Esophagus muscularis mucosa (tissue), 4 donors: ENCODE measurements around the gene SYTL2. TPM values are rescaled to one million over a fixed set of nuclear protein-coding genes. Genes with fewer than 3 reads are reported as not detected.
"Not testable (repeated sequence)": the region's sequence is repeated elsewhere in the genome, so short reads cannot be mapped to it uniquely, and the experiment has no call there.

Source experiments
- DNase-seq: peaks from one replicate; pipeline ENCODE4 v3.0.0-alpha.2; 2017; ENCODE audit errors: extremely low spot score
- H3K27ac ChIP-seq, 4 donors: fragments of 200-600 bp; sonication (generic); replicated peaks in 1 of 4; 1 replicate in 3 of 4; 2 replicates in 1 of 4; pipeline ENCODE4 v1.5.1; 2016 to 2019; ENCODE audit warnings: mild to moderate bottlenecking in 1 of 4
- H3K27me3 ChIP-seq, 4 donors: fragments of 200-600 bp; sonication (generic); one replicate each; pipeline versions ENCODE4 v1.5.1 to v1.6.0; 2016 to 2019
- H3K36me3 ChIP-seq, 4 donors: fragments of 200-600 bp; sonication (generic); one replicate each; pipeline ENCODE4 v1.5.1; 2016 to 2019
- H3K4me1 ChIP-seq, 4 donors: fragments of 200-600 bp; sonication (generic); one replicate each; pipeline ENCODE4 v1.5.1; 2016 to 2019
- H3K4me3 ChIP-seq, 4 donors: fragments of 200-600 bp; sonication (generic); 1 replicate in 2 of 4; 2 replicates in 2 of 4; pipeline ENCODE4 v1.5.1; 2016 to 2019; ENCODE audit warnings: mild to moderate bottlenecking in 4 of 4, moderate library complexity in 1 of 4
- H3K9me3 ChIP-seq, 4 donors: fragments of 200-600 bp; sonication (generic); 1 replicate in 3 of 4; 2 replicates in 1 of 4; pipeline ENCODE4 v1.5.1; 2016 to 2019
- EP300 ChIP-seq: sonication (generic); formaldehyde crosslinking; IDR thresholded peaks from one replicate; pipeline ENCODE4 v1.6.1; 2017; ENCODE audit warnings: antibody characterized with exemption
- POLR2A ChIP-seq: fragments of 450-650 bp; IDR thresholded peaks from one replicate; pipeline ENCODE4 v1.6.1; 2017; ENCODE audit warnings: antibody characterized with exemption, moderate library complexity, mild to moderate bottlenecking, low read depth
- POLR2AphosphoS5 ChIP-seq, 2 donors: sonication (generic); formaldehyde crosslinking; IDR thresholded peaks; one replicate each; pipeline ENCODE4 v1.6.1; 2017; ENCODE audit warnings: antibody characterized with exemption in 2 of 2
- WGBS: methylation state at CpG from one replicate; pipeline ENCODE4 v1.1.5; 2018; 5-methylcytosine and 5-hydroxymethylcytosine counted together
- intact Hi-C: fragments of 100-400 bp; cut with DNase I; formaldehyde crosslinking; loops from one replicate; pipeline ENCODE4 v1.15.1; 2023
- total RNA-seq, 4 donors: library from RNA; depleted of rRNA; stranded (reverse); fragments of >200 nt; gene quantifications; one replicate each; pipeline versions ENCODE4 v1.1.0 to v1.2.1, GENCODE V29; 2016
- TF ChIP-seq, protein P1 (sequence below), 3 experiments: fragments of 200-600 bp in 2 of 3; fragments of 450-650 bp in 1 of 3; sonication (generic) in 2 of 3; IDR thresholded peaks; one replicate each; pipeline ENCODE4 v1.5.1; 2017 to 2019; ENCODE audit warnings: antibody characterized with exemption in 3 of 3, mild to moderate bottlenecking in 2 of 3, moderate library complexity in 1 of 3

Gene SYTL2
- total RNA-seq, 4 donors from 2014 or later: 7.1 to 10.4 (median 8.8) TPM

DNA sequence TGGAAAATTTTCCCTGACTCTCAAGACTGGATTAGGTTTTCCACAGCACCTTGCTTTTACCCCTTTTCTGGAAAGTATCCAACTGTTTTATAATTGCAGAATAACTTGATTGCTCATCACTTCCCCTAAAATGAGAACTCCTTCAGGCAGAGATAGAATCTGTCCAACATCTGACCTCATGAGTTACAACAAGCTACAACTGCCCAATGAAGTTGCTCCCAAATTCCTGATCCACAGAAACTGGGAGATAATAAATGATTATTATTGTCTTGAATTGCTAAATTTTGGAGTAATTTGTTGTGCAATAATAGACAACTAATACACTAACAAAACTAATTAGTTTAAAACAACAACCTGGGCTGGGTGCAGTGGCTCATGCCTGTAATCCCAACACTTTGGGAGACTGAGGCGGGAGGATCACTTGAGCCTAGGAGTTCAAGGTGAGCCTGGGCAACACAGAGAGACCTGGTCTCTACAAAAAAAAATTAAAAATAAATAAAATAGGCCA lies 34.2 kb upstream of the SYTL2 start:
- no peaks in the 10 kb centered on the region for H3K4me1 ChIP-seq
- no peaks in the 10 kb centered on the region for H3K27me3 ChIP-seq
- TF ChIP-seq POLR2AphosphoS5 (IDR thresholded peaks at IDR 0.05) (no peak), POLR2A (no peak), EP300 (no peak)
- TF ChIP-seq, protein P1, sequence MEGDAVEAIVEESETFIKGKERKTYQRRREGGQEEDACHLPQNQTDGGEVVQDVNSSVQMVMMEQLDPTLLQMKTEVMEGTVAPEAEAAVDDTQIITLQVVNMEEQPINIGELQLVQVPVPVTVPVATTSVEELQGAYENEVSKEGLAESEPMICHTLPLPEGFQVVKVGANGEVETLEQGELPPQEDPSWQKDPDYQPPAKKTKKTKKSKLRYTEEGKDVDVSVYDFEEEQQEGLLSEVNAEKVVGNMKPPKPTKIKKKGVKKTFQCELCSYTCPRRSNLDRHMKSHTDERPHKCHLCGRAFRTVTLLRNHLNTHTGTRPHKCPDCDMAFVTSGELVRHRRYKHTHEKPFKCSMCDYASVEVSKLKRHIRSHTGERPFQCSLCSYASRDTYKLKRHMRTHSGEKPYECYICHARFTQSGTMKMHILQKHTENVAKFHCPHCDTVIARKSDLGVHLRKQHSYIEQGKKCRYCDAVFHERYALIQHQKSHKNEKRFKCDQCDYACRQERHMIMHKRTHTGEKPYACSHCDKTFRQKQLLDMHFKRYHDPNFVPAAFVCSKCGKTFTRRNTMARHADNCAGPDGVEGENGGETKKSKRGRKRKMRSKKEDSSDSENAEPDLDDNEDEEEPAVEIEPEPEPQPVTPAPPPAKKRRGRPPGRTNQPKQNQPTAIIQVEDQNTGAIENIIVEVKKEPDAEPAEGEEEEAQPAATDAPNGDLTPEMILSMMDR (IDR thresholded peaks at IDR 0.05): no peak
- H3K4me3 ChIP-seq: no peak overlapping the region
- intact Hi-C loops: no loop called here
- DNase-seq: no peak
- H3K36me3 ChIP-seq: no peaks in the 10 kb centered on the region
- WGBS: 100% methylated on average over 1 of the region's 1 CpG
- H3K9me3 ChIP-seq: no peaks in the 10 kb centered on the region
- H3K27ac ChIP-seq: no peak overlapping the region

DNA sequence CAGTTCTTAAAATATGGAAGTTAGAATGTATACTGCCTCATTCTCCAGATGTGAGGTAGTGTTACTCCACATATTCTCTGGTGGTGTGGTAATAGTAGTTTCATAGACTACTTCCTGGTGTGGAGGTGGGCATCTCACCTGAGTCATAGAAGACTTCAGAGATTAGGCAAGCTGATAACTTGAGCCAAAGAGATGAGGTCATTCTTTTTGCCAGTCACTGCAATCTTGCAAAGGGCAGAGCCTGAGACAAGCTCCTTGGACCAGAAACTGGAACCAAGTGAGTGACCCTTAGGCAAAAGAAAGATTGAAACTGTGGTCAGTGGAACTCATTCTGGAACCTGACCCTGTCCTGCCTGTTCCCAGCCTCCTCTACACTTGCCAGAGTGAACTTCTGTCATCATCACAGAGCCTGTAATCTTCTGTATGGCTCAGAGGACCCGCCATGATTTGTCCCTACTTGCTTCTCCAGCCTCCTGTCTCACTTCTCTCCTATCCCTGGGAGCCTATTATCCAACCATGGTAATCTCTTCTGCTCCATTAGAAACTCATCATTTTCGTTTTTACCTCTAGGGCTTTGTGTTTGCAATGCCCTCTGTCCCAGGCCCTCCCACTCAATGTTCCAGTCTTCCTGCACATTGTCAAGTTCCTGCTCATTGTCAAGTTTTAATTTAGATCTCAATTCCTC lies 33.6 kb upstream of the SYTL2 start:
- no peak for DNase-seq
- intact Hi-C loops: no loop called here
- Histone ChIP-seq H3K27ac (no peak overlapping the region), H3K4me3 (no peak overlapping the region), H3K4me1 (no peaks in the 10 kb centered on the region), H3K36me3 (no peaks in the 10 kb centered on the region), H3K27me3 (no peaks in the 10 kb centered on the region), H3K9me3 (no peaks in the 10 kb centered on the region)
- TF ChIP-seq POLR2A (no peak), POLR2AphosphoS5 (IDR thresholded peaks at IDR 0.05) (no peak), EP300 (no peak)
- TF ChIP-seq, protein P1 (IDR thresholded peaks at IDR 0.05): no peak
- WGBS: 53% methylated on average over 2 of the region's 2 CpGs

DNA sequence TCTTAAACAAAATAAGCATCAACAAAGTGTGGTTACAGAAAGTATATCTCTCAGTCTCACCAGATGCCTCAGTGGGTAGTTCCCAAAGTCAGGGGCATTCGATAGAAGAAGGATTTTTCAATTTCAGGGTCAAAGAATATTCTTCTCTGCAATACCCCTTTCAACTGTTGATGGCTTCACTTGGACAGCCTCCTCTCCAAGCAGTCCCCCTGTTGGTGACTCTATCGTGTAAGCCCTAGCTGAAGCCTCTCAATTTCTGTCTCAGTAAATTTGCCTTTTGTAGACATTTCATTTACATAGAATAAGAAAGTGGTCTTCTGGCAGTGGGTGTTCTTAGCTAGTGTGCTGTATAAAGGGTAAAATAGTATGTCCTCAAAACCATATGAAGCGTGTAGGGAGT lies 33.0 kb upstream of the SYTL2 start:
- Histone ChIP-seq H3K27me3 (no peaks in the 10 kb centered on the region), H3K27ac (no peak overlapping the region), H3K36me3 (no peaks in the 10 kb centered on the region), H3K9me3 (no peaks in the 10 kb centered on the region), H3K4me1 (no peaks in the 10 kb centered on the region), H3K4me3 (no peak overlapping the region)
- WGBS: 91% methylated on average over 3 of the region's 3 CpGs
- TF ChIP-seq POLR2AphosphoS5 (IDR thresholded peaks at IDR 0.05): no peak
- no peak for TF ChIP-seq EP300
- TF ChIP-seq, protein P1 (IDR thresholded peaks at IDR 0.05): no peak
- TF ChIP-seq POLR2A: no peak
- intact Hi-C loops: no loop called here
- no peak for DNase-seq

DNA sequence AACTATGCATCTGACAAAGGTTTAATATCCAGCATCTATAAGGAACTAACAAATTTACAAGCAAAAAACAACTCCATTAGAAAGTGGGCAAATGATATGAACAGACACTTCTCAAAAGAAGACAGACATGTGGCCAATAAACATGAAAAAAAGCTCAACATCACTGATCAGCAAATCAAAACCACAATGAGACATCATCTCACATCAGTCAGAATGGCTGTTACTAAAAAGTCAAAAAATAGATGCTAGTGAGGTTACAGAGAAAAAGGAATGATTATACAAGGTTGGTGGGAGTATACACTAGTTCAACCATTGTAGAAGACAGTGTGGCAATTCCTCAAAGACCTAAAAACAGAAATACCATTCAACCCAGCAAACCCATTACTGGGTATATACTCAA lies 30.0 kb upstream of the SYTL2 start:
- H3K9me3 ChIP-seq, H3K4me3 ChIP-seq, DNase-seq, H3K27me3 ChIP-seq, H3K4me1 ChIP-seq, H3K36me3 ChIP-seq, H3K27ac ChIP-seq, intact Hi-C loops: not testable (repeated sequence)

DNA sequence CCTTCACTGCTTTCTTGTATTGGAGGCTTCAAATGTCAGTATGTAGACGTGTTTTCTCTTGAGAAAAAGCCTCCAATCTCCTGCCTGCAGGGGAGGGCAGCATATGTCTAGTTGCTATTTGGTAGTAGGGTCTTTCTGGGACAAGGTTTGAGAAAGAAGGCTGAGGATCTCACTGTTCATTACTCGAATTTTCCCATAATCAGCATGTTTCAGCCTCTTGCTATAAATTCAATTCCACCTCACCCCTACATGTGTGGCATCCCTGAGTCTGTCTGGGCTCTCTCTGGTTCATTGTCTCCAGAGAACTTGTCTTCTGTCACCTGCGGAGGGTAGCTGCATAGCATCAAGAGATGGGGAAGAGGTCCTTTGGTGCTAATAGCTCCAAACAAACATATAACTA lies 24.8 kb upstream of the SYTL2 start:
- DNase-seq: no peak
- no peaks in the 10 kb centered on the region for H3K4me1 ChIP-seq
- no peak overlapping the region for H3K4me3 ChIP-seq
- intact Hi-C loops: no loop called here
- H3K36me3 ChIP-seq: no peaks in the 10 kb centered on the region
- peaks cover 0 to 8% (median 6%) of the 10 kb centered on the region in 4 donors for H3K9me3 ChIP-seq
- 70% methylated on average over 3 of the region's 3 CpGs for WGBS
- TF ChIP-seq EP300 (no peak), POLR2AphosphoS5 (IDR thresholded peaks at IDR 0.05) (no peak), POLR2A (no peak)
- TF ChIP-seq, protein P1 (IDR thresholded peaks at IDR 0.05): no peak
- no peaks in the 10 kb centered on the region for H3K27me3 ChIP-seq
- no peak overlapping the region for H3K27ac ChIP-seq
